Measurements from ENCODE around the gene PITPNC1. TPM values are rescaled to one million over a fixed set of nuclear protein-coding genes. Genes with fewer than 3 reads are reported as not detected.

Gene PITPNC1
- total and polyA plus RNA-seq, 2 donors (not counting 3 experiments of a cell fraction or from before 2014, with no cell fraction given) = 2.4 to 9.6 TPM

DNA sequence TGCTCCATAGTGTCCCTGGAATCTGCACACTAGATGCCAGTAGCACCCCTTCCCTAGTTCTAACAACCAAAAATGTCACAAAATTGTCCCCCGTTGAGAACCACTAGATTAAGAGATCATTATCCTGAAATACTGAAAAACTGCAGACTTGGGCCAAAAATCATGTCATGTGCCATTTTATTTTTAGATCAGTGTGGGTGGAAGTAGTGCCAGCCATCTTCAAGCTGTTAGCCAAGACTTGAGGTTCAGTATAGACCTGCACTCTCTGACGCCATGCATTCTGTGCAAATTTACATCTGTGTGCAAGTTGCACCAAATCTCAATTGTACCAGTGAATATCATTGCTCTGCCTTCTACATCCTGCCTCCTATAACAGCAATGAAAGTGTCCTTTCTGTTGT lies 309.2 kb downstream of the PITPNC1 start:
- TF ChIP-seq POLR2A (IDR thresholded peaks at IDR 0.05; ENCODE audit: low read depth, low read length) = no peak
- TF ChIP-seq, protein P1, sequence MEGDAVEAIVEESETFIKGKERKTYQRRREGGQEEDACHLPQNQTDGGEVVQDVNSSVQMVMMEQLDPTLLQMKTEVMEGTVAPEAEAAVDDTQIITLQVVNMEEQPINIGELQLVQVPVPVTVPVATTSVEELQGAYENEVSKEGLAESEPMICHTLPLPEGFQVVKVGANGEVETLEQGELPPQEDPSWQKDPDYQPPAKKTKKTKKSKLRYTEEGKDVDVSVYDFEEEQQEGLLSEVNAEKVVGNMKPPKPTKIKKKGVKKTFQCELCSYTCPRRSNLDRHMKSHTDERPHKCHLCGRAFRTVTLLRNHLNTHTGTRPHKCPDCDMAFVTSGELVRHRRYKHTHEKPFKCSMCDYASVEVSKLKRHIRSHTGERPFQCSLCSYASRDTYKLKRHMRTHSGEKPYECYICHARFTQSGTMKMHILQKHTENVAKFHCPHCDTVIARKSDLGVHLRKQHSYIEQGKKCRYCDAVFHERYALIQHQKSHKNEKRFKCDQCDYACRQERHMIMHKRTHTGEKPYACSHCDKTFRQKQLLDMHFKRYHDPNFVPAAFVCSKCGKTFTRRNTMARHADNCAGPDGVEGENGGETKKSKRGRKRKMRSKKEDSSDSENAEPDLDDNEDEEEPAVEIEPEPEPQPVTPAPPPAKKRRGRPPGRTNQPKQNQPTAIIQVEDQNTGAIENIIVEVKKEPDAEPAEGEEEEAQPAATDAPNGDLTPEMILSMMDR (IDR thresholded peaks at IDR 0.05; ENCODE audit: extremely low read depth in 1 of 2, insufficient read depth in 1 of 2, low read depth in 1 of 2, low read length in 2 of 2) = no peak
- TF ChIP-seq MYC (IDR thresholded peaks at IDR 0.05; ENCODE audit: low read depth, low read length) = no peak
- TF ChIP-seq JUN (IDR thresholded peaks at IDR 0.05; ENCODE audit: borderline replicate concordance, insufficient read depth, insufficient read length, low read depth) = no peak
- no peak for TF ChIP-seq POLR2AphosphoS5 (IDR thresholded peaks at IDR 0.05; ENCODE audit: insufficient read depth, low read depth, low read length)
- TF ChIP-seq EZH2 (IDR thresholded peaks at IDR 0.05; ENCODE audit: borderline replicate concordance, low read depth, low read length, severe bottlenecking) = no peak
- TF ChIP-seq GATA2 (IDR thresholded peaks at IDR 0.05; ENCODE audit: insufficient read depth, insufficient read length, low read depth, low read length) = no peak
- TF ChIP-seq, protein P2, sequence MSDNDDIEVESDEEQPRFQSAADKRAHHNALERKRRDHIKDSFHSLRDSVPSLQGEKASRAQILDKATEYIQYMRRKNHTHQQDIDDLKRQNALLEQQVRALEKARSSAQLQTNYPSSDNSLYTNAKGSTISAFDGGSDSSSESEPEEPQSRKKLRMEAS (IDR thresholded peaks at IDR 0.05; ENCODE audit: insufficient read depth, insufficient read length) = no peak
- no peak for TF ChIP-seq FOS (IDR thresholded peaks at IDR 0.05; ENCODE audit: borderline replicate concordance, insufficient read depth, low read length)
- no peaks in the 10 kb centered on the region for H3K9me3 ChIP-seq (replicated peaks; ENCODE audit: control insufficient read depth, insufficient read depth, low read length)
- no peak overlapping the region for H2AFZ ChIP-seq (ENCODE audit: low read depth, low read length)
- no peaks in the 10 kb centered on the region for H3K36me3 ChIP-seq (ENCODE audit: control insufficient read depth in 2 of 2, extremely low read depth in 1 of 2, insufficient read depth in 2 of 2, low read length in 2 of 2)
- no TSS peak for BruUV-seq (replicated peaks)
- no peaks in the 10 kb centered on the region for H3K4me1 ChIP-seq (ENCODE audit: control insufficient read depth, extremely low read depth, insufficient read depth, low read length)
- CTCF ChIA-PET = interaction anchor here (5.3 kb wide), 1 partner anchor 311 kb away, joined by 143 read pairs; the partner anchor contains the start of gene PITPNC1
- H3K4me2 ChIP-seq (ENCODE audit: insufficient read depth, low read length) = no peak overlapping the region
- DNase-seq (ENCODE audit: low read depth, low spot score) (no peak), FAIRE-seq (no peak)
- no peaks in the 10 kb centered on the region for H3K9me1 ChIP-seq (replicated peaks; ENCODE audit: control insufficient read depth, extremely low read depth, insufficient read depth, low read length)
- no peaks in the 10 kb centered on the region for H3K79me2 ChIP-seq (ENCODE audit: control insufficient read depth, insufficient read depth, low read length)
- H3K9ac ChIP-seq (replicated peaks; ENCODE audit: extremely low read depth, insufficient read depth, low read length) = no peak overlapping the region
- no peak overlapping the region for H3K27ac ChIP-seq (ENCODE audit: insufficient read depth, low read depth, low read length)
- intact Hi-C loops (cut with micrococcal nuclease) (loop anchor here (5.0 kb wide), 2 partner anchors 54 to 129 kb away; no protein-coding TSS in a partner anchor), dilution Hi-C loops (cut with MboI; ENCODE audit: extremely low pct_ligation_motif_present, low sequenced_read_pairs) (no loop called here)
- H3K27me3 ChIP-seq (ENCODE audit: control insufficient read depth in 2 of 2, insufficient read depth in 2 of 2, low read length in 2 of 2) = no peaks in the 10 kb centered on the region
- POLR2A ChIA-PET = no interaction called here
- no peaks in the 10 kb centered on the region for H4K20me1 ChIP-seq (replicated peaks; ENCODE audit: control insufficient read depth, extremely low read depth, insufficient read depth, low read length)
- H3K4me3 ChIP-seq (replicated peaks in 1 of 3; ENCODE audit: insufficient read depth in 1 of 3, low read depth in 1 of 3, low read length in 3 of 3) = no peak overlapping the region

All from endothelial cell of umbilical vein (primary cell).